Measurements from ENCODE around the gene DIP2B. TPM values are rescaled to one million over a fixed set of nuclear protein-coding genes. Genes with fewer than 3 reads are reported as not detected.
"Not testable (repeated sequence)": the region's sequence is repeated elsewhere in the genome, so short reads cannot be mapped to it uniquely, and the experiment has no call there.

DIP2B gene
- total RNA-seq, 1 donor from 2014 or later: 37.1 TPM

- peaks cover 17% of the 10 kb centered on the region for H3K4me1 Mint-ChIP-seq
These were observed 259.7 kb downstream of the DIP2B start for GRCh38 chr12:50764286-50765094.

GRCh38 chr12:50765095-50765911 lies 260.5 kb downstream of the DIP2B start:
- Histone ChIP-seq H3F3A (ENCODE audit: low read depth) (peaks cover 26% of the 10 kb centered on the region), H4K20me1 (ENCODE audit: low read depth) (peaks cover 7% of the 10 kb centered on the region), H3K79me2 (ENCODE audit: low read depth) (peaks cover 68% of the 10 kb centered on the region), H3K9me3 (ENCODE audit: low read depth) (no peaks in the 10 kb centered on the region), H3K9ac (peak overlapping the region; percentile 11), H3K4me1 (peaks cover 7% of the 10 kb centered on the region), H3K27me3 (no peaks in the 10 kb centered on the region), H3K36me3 (no peaks in the 10 kb centered on the region), H3K4me2 (peak overlapping the region; percentile 89), H3K4me3 (peak overlapping the region; percentile 77), H2AFZ (replicated peaks) (peak overlapping the region; percentile 96), H3K27ac (no peak overlapping the region)
- TF ChIP-seq CTCF (IDR thresholded peaks at IDR 0.05) (peak; percentile 82), EZH2phosphoT487 (IDR thresholded peaks at IDR 0.05) (no peak), EZH2 (IDR thresholded peaks at IDR 0.05) (peak; percentile 6)
- Mint-ChIP-seq H3K9me3 (peaks cover 7% of the 10 kb centered on the region), H3K36me3 (peaks cover 15% of the 10 kb centered on the region), H3K4me3 (peak overlapping the region; percentile 91), H3K4me1 (peaks cover 17% of the 10 kb centered on the region), H3K27me3 (ENCODE audit: insufficient read depth, low read depth) (no peaks in the 10 kb centered on the region), H3K27ac (peak overlapping the region; percentile 46)
- DNase-seq (ENCODE audit: low spot score): peak; percentile 65

More at GRCh38 chr12:50764286-50765094, 259.7 kb downstream of the DIP2B start:
- H3K27me3 ChIP-seq: no peaks in the 10 kb centered on the region
- H3K4me1 ChIP-seq: peaks cover 7% of the 10 kb centered on the region
- H3K36me3 ChIP-seq: no peaks in the 10 kb centered on the region
- H3K27ac ChIP-seq: peak overlapping the region; percentile 93
- peak; percentile 84 for DNase-seq (ENCODE audit: low spot score)
- H3K4me2 ChIP-seq: peak overlapping the region; percentile 89
- Mint-ChIP-seq H3K9me3 (peaks cover 7% of the 10 kb centered on the region), H3K27me3 (ENCODE audit: insufficient read depth, low read depth) (no peaks in the 10 kb centered on the region), H3K4me3 (peak overlapping the region; percentile 97), H3K36me3 (peaks cover 13% of the 10 kb centered on the region), H3K27ac (peak overlapping the region; percentile 86)
- H3K9ac ChIP-seq: peak overlapping the region; percentile 54
- H3F3A ChIP-seq (ENCODE audit: low read depth): peaks cover 26% of the 10 kb centered on the region
- peaks cover 7% of the 10 kb centered on the region for H4K20me1 ChIP-seq (ENCODE audit: low read depth)
- H3K9me3 ChIP-seq (ENCODE audit: low read depth): no peaks in the 10 kb centered on the region
- peak overlapping the region; percentile 96 for H2AFZ ChIP-seq (replicated peaks)
- peak overlapping the region; percentile 77 for H3K4me3 ChIP-seq
- no peak for TF ChIP-seq EZH2phosphoT487 (IDR thresholded peaks at IDR 0.05)
- TF ChIP-seq EZH2 (IDR thresholded peaks at IDR 0.05): peak; percentile 10
- TF ChIP-seq CTCF (IDR thresholded peaks at IDR 0.05): no peak
- H3K79me2 ChIP-seq (ENCODE audit: low read depth): peaks cover 60% of the 10 kb centered on the region

GRCh38 chr12:50768391-50768790 lies 263.6 kb downstream of the DIP2B start:
- TF ChIP-seq EZH2 (IDR thresholded peaks at IDR 0.05): no peak
- TF ChIP-seq EZH2phosphoT487 (IDR thresholded peaks at IDR 0.05): no peak
- TF ChIP-seq CTCF (IDR thresholded peaks at IDR 0.05): no peak
- Histone ChIP-seq H3K79me2 (ENCODE audit: low read depth) (peaks cover 85% of the 10 kb centered on the region), H3K27me3 (no peaks in the 10 kb centered on the region), H3K36me3 (no peaks in the 10 kb centered on the region), H3F3A (ENCODE audit: low read depth) (peaks cover 17% of the 10 kb centered on the region), H4K20me1 (ENCODE audit: low read depth) (peaks cover 7% of the 10 kb centered on the region), H3K9me3 (ENCODE audit: low read depth) (no peaks in the 10 kb centered on the region), H3K4me3 (no peak overlapping the region), H2AFZ (replicated peaks) (no peak overlapping the region), H3K9ac (no peak overlapping the region), H3K4me1 (no peaks in the 10 kb centered on the region), H3K27ac (no peak overlapping the region), H3K4me2 (no peak overlapping the region)
- H3K4me3 Mint-ChIP-seq: no peak overlapping the region
- DNase-seq (ENCODE audit: low spot score): no peak
- peaks cover 9% of the 10 kb centered on the region for H3K4me1 Mint-ChIP-seq
- H3K36me3 Mint-ChIP-seq: peaks cover 31% of the 10 kb centered on the region
- peaks cover 14% of the 10 kb centered on the region for H3K9me3 Mint-ChIP-seq
- H3K27ac Mint-ChIP-seq: no peak overlapping the region
- H3K27me3 Mint-ChIP-seq (ENCODE audit: insufficient read depth, low read depth): peaks cover 2% of the 10 kb centered on the region

- not testable (repeated sequence) for H2AFZ ChIP-seq (replicated peaks); H3K4me3 Mint-ChIP-seq; H3K4me1 ChIP-seq; DNase-seq (ENCODE audit: low spot score); H3K27me3 Mint-ChIP-seq (ENCODE audit: insufficient read depth, low read depth); H3K27ac Mint-ChIP-seq; H3K4me2 ChIP-seq; H3K27me3 ChIP-seq; H3K36me3 ChIP-seq; H3K9ac ChIP-seq; H3K9me3 ChIP-seq (ENCODE audit: low read depth); H3K27ac ChIP-seq; H3K4me3 ChIP-seq; H3K4me1 Mint-ChIP-seq; H4K20me1 ChIP-seq (ENCODE audit: low read depth)
- H3F3A ChIP-seq (ENCODE audit: low read depth): peaks cover 13% of the 10 kb centered on the region
- peaks cover 33% of the 10 kb centered on the region for H3K36me3 Mint-ChIP-seq
- peaks cover 16% of the 10 kb centered on the region for H3K9me3 Mint-ChIP-seq
- peaks cover 90% of the 10 kb centered on the region for H3K79me2 ChIP-seq (ENCODE audit: low read depth)
These were observed 264.0 kb downstream of the DIP2B start for GRCh38 chr12:50768813-50769212.

Data from neural progenitor cell (in vitro differentiated cells).